Measurements from ENCODE around the gene SHISA6. TPM values are rescaled to one million over a fixed set of nuclear protein-coding genes. Genes with fewer than 3 reads are reported as not detected.

The SHISA6 gene
- total and polyA plus RNA-seq, 8 donors, result 0.16 to 1.3 (median 0.40) TPM

DNA sequence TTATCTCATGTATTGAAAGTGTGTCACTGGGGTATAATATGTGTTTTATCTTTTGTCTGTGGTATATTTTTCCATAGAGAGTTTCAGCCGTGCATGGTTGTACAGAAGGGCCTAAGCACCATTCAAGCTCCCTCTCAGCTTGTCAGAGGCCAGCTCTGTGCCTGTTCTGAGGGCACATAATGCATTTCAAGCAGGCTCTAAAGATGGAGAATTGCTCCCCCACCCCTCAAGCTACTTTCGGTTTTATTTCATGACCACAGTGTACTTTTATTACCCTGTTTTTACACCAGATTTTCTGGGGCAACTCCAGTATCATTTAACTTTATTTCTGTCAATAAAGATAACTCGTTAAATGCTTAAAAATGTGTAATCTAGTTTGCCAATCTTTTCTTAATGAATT, 131.7 kb downstream of the SHISA6 start:
- Histone ChIP-seq H3K27ac (no peak overlapping the region), H3K4me1 (no peaks in the 10 kb centered on the region), H3K36me3 (no peaks in the 10 kb centered on the region), H3K27me3 (no peaks in the 10 kb centered on the region), H3K9me3 (no peaks in the 10 kb centered on the region), H3K4me3 (no peak overlapping the region)
- intact Hi-C loops (cut with DNase I), result no loop called here
- TF ChIP-seq, protein P1, sequence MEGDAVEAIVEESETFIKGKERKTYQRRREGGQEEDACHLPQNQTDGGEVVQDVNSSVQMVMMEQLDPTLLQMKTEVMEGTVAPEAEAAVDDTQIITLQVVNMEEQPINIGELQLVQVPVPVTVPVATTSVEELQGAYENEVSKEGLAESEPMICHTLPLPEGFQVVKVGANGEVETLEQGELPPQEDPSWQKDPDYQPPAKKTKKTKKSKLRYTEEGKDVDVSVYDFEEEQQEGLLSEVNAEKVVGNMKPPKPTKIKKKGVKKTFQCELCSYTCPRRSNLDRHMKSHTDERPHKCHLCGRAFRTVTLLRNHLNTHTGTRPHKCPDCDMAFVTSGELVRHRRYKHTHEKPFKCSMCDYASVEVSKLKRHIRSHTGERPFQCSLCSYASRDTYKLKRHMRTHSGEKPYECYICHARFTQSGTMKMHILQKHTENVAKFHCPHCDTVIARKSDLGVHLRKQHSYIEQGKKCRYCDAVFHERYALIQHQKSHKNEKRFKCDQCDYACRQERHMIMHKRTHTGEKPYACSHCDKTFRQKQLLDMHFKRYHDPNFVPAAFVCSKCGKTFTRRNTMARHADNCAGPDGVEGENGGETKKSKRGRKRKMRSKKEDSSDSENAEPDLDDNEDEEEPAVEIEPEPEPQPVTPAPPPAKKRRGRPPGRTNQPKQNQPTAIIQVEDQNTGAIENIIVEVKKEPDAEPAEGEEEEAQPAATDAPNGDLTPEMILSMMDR (IDR thresholded peaks at IDR 0.05), result no peak
- DNase-seq (no peak), ATAC-seq (no peak), FAIRE-seq (no peak)
- WGBS, 2 donors, result 51 to 58% methylated on average over 3 of the region's 3 CpGs

DNA sequence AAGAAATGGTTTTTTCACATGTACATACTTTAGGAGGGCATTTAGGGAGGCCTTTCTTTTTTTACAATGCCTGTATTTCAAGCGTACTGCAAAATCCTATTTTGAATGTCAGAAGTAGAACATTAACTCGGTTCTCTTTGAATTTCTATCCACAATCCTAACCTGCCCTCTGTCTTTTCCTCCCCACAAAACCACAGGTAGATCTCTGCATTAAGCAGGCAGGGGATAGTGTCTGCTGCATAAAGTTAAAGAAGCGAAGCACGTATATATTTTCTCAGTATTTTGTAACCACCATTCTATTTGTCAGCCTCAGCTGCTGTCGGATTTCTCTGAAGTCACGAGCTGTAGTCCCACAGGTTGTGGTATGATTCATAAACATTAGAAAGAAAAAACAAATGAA, 137.5 kb downstream of the SHISA6 start:
- no peaks in the 10 kb centered on the region for H3K4me1 ChIP-seq
- no peak overlapping the region for H3K4me3 ChIP-seq
- DNase-seq (no peak), ATAC-seq (no peak), FAIRE-seq (no peak)
- intact Hi-C loops (cut with DNase I), result no loop called here
- TF ChIP-seq, protein P1 (IDR thresholded peaks at IDR 0.05), result no peak
- no peaks in the 10 kb centered on the region for H3K27me3 ChIP-seq
- no peak overlapping the region for H3K27ac ChIP-seq
- no peaks in the 10 kb centered on the region for H3K9me3 ChIP-seq
- WGBS, 2 donors, result 45 to 46% methylated on average over 6 of the region's 6 CpGs
- H3K36me3 ChIP-seq, result no peaks in the 10 kb centered on the region

DNA sequence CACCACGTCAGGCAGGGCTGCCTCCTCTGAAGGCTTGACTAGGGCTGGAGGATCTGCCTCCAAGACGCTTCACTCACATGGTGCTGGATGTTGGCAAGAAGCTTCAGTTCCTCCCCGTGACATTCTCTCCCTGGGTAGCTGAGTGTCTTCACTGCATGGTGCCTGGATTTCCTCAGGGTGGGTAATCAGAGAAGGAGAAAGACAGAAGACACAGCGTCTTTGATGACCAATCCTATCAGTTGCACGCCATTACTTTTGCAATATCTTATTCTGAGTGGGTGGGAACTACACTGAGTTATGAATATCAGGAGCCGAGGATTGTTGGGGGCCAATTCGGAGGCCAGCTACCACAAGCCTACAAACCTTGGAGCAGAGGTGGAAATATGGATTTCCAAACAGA, 139.7 kb downstream of the SHISA6 start:
- FAIRE-seq, result no peak
- no peaks in the 10 kb centered on the region for H3K27me3 ChIP-seq
- no peaks in the 10 kb centered on the region for H3K4me1 ChIP-seq
- DNase-seq, result no peak
- TF ChIP-seq, protein P1 (IDR thresholded peaks at IDR 0.05), result no peak
- no peak overlapping the region for H3K27ac ChIP-seq
- 65 to 73% methylated on average over 7 of the region's 7 CpGs for WGBS, 2 donors
- H3K36me3 ChIP-seq, result no peaks in the 10 kb centered on the region
- H3K4me3 ChIP-seq, result no peak overlapping the region
- intact Hi-C loops (cut with DNase I), result no loop called here
- no peaks in the 10 kb centered on the region for H3K9me3 ChIP-seq
- ATAC-seq, result no peak

DNA sequence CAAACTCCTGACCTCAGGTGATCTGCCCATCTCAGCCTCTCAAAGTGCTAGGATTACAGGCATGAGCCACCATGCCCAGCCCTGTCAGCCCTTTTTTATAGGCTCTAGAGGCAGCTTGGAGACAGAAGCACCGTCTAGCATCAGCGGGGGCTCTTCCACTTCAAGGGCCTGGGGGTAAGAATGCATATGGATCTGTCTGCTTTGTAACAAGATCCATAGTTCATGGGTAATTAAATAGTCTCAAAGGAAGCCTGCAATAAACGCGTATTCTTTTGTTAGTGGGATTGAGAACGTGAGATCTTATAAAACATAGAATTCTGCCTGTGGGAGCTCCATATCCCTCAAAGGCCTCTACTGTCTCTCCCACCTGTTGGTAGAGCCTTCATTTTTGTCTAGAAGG, 142.1 kb downstream of the SHISA6 start:
- TF ChIP-seq, protein P1 (IDR thresholded peaks at IDR 0.05), result no peak
- intact Hi-C loops (cut with DNase I), result no loop called here
- H3K4me3 ChIP-seq, result no peak overlapping the region
- H3K27ac ChIP-seq, result no peak overlapping the region
- no peaks in the 10 kb centered on the region for H3K36me3 ChIP-seq
- H3K27me3 ChIP-seq, result no peaks in the 10 kb centered on the region
- 73 to 84% methylated on average over 5 of the region's 5 CpGs for WGBS, 2 donors
- DNase-seq (no peak), FAIRE-seq (no peak), ATAC-seq (no peak)
- no peaks in the 10 kb centered on the region for H3K4me1 ChIP-seq
- no peaks in the 10 kb centered on the region for H3K9me3 ChIP-seq

DNA sequence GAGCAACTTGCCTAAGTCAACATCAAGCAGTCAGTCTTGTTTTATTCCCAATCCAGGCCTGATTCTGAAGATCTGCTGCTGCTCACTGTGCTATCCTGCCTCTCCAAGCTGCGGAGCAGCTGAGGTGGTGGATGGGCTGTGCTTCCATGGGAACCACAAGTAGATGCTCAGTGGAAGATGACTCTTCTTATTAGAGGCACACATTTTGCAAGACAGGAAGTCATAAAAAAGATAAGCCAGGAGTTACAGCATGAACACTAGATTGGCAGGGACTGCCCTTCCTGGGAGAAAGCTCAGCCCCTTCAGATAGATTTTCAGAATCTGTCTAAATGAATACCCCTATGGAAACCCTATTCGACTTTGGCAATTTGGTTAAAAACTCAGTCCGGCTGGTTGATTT, 143.1 kb downstream of the SHISA6 start:
- Histone ChIP-seq H3K4me3 (no peak overlapping the region), H3K9me3 (no peaks in the 10 kb centered on the region), H3K36me3 (no peaks in the 10 kb centered on the region), H3K4me1 (no peaks in the 10 kb centered on the region), H3K27me3 (no peaks in the 10 kb centered on the region), H3K27ac (no peak overlapping the region)
- intact Hi-C loops (cut with DNase I), result no loop called here
- ATAC-seq (no peak), FAIRE-seq (no peak), DNase-seq (no peak)
- WGBS, 2 donors, result 75 to 87% methylated on average over 3 of the region's 3 CpGs
- TF ChIP-seq, protein P1 (IDR thresholded peaks at IDR 0.05), result no peak
